Measurements from ENCODE around the gene EXOC6B.

Gene EXOC6B

DNA sequence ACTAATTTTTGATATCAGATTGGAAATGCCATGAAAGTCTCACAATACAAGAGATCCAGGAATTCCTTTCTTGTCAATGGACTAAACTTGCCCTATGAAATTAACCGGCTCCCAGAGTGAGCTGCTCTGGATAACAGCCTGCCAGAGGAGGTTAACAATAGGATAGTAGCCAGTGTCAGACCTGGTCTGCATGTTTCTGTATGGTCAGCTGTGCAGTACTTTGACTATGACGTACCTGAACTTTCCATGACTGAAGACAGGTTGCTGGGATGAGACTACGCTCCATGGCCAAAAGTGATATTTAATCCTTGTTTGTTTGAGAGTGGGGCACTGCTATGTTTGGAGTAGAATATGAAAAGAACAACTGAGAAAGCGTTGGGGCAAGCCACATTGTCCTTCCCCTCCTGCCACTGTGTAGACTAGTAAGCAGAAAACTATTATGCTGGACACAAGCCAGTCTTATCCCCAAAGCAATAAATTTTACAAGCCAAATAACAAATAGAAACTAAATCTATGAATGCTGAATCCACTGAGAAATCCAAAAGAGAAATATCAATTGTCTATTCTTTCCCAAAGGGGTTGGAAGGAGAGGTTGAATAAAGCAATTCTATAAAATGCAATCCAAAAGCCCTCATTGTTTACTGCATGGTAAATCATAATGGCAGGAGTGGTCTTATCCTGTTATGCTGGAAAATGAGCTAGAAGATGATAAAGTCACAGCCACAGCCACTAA lies 562.6 kb downstream of the EXOC6B start:
- DNase-seq: no peak

- DNase-seq: no peak
These were observed 564.8 kb downstream of the EXOC6B start for GRCh38 chr2:72261076-72261475.

- no peak for DNase-seq
These were observed 570.3 kb downstream of the EXOC6B start for GRCh38 chr2:72255540-72255939.

GRCh38 chr2:72254831-72255451 lies 570.9 kb downstream of the EXOC6B start:
- DNase-seq: no peak

DNA sequence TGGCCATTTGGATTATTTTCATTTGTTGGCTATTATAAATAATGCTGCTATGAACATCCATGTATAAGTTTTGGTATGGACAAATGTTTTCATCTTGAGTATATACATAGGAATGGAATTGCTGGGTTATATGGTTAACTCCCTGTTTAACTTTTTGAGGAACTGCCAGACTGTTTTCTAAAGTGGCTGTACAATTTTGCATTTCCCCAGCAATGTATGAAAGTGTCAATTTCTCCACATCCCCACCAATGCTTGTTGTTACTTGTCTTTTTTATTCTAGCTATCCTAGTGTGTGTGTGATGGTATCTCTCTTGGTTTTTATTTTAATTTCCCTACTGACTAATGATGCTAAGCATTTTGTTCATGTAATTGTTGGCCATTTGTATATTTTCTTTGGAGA lies 587.5 kb downstream of the EXOC6B start:
- DNase-seq: no peak

- no peak for DNase-seq
These were observed 588.3 kb downstream of the EXOC6B start for GRCh38 chr2:72237549-72237948.

DNA sequence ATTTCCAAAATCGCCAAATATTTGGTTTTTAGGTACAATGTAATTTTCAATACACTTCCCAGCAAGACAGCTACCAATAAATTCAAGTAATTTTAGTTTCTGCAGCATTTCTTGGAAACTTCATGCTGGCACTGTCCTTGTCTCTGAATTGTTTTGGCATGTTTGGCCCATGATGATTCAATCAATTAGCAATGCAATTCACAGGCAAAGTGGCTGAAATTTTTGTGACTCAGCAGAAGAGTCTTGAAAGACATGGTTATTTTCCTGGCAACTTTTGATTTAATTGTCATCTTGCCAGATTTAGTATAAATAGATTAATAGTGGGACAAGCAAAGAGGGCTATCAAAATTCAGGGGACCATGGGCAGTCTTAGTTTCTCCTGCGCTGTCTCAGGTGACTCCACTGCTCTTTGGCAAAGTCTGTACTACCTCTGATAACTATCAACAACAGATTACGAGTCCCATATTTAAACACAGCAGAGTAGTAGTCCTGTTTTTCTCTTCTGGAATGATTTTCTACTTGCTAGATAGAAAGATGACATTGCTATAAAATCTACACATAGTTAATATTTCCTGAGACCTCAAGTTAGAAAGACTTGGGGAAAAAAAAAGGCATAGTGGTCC lies 589.3 kb downstream of the EXOC6B start:
- no peak for DNase-seq

DNA sequence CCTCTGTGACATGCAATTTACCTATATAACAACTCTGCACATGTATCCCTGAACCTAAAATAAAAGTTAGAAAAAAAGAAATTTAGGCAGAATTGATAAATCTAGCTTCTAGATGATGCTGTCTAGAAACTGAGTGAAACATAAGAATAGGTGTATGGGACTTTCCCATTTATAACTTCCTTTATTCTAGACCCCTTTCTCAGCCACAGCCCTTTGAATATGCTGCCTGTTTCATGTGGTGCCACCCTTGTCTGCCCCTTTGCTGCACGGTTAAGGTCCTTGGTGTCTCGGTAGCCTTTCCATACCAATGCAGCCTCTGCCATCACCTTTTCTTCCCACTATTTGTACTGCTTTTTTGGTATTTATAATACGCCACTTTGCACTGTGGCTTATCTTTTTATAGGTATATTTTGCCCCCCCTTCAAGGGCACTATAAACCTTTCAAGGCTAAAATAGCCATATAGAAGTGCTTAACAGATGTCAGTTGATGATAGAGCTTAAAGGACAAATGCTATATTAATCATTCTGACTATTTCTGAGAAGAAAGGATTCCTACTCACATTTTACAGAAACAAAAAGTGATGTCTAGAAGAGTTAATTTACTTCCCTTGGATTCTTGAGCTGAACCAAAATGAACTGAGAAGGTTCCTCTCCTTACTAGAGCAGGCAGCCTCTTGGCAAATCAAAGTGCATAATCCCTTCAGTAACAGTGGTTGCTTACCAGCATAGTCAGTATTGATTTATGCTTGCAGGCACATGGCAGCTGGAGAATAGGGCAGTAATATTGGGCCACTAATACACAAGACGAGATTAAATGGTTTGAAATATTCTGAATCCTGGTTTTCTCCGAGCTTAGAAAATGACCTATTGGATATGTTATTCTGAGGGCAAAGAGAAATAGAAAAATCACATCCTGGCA lies 590.1 kb downstream of the EXOC6B start:
- no peak for DNase-seq

DNA sequence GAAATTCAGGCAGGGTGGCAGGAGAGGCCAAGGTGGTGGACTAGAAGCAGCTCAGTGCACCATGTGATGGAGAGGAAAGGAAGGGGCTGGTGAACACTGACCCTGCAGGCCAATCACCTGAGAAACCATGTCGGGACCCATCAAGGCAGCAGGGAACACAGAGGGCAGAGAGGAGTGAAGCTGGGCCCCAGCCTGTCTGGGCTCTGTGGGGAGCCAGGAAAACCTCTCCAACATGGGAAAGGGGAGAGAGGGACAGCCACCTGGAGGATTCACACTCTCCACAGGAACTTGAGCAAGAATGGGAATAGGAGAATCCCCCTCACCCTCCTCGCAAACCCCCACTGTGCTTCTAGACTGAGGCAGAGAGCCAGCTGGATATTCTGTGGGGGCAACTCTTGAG lies 592.6 kb downstream of the EXOC6B start:
- no peak for DNase-seq

DNA sequence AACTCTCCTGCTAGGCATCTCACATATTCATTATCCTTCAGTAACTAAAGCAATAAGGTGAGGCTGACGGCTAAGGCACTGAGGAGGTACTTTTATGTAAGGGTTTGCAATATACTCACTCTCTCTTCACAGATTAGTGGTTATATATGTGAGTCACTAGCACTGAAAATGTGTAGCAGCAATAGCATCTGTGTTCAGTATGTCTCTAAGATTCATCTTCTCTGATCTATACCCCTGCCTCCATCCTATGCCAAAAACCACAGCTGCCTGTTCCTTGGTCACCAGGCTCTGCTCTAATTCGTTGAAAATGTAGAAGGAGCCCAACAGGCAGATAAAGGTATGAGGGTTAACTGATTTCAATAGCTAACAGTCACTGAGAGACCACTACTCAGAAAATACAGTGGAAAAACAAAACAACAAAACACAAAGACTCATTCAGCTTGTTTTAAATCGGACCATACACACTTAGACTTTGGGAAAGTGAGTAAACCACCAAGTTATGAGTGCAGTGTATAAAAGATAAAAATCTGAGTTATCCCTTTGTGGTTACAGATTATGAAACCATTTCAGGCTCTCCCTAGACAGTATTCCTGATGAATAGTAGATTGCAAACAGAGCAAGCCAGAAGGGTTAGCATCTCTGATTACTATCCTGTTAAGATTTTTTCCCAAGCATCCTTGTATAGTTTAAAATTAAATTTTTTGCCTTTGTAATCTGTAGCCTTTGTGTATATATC lies 602.8 kb downstream of the EXOC6B start:
- DNase-seq: no peak

- DNase-seq: no peak
These were observed 605.7 kb downstream of the EXOC6B start for GRCh38 chr2:72220170-72220569.

GRCh38 chr2:72214429-72215143 lies 611.2 kb downstream of the EXOC6B start:
- DNase-seq: no peak

GRCh38 chr2:72212486-72212855 lies 613.4 kb downstream of the EXOC6B start:
- no peak for DNase-seq

DNA sequence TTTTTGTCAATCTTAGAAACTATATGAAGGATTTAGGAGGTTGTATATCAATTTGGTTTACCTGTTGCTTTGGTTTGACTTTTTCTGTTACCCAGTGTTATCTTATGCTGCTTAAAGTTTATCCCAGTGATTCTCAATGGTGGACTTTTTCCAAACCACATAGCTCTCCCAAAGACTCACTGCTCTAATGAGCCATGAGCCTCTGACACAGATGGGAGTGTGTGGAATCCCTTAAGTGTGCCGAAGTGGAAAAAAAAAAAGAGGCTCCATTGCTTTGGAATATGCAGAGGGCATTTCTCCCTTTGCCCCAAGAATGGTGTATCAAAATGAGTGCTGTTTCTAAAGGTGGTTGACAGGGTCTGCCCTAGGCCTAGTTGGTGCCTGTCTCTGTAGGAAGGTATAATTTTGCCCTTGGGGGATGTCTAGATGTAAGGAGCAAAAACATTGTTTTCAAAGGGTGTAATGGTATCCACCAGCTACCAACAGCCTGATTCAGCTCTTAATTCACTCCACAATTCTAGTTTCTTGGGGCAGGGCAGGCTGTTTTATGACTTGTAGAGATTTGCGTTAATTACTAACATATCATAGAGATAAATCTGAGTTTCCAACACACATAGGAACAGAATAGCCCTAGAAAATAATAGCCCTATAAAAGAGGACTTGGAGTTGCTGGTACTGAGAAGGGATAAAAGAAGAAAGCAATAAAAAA lies 613.9 kb downstream of the EXOC6B start:
- DNase-seq: no peak

GRCh38 chr2:72211350-72211749 lies 614.5 kb downstream of the EXOC6B start:
- DNase-seq: no peak

DNA sequence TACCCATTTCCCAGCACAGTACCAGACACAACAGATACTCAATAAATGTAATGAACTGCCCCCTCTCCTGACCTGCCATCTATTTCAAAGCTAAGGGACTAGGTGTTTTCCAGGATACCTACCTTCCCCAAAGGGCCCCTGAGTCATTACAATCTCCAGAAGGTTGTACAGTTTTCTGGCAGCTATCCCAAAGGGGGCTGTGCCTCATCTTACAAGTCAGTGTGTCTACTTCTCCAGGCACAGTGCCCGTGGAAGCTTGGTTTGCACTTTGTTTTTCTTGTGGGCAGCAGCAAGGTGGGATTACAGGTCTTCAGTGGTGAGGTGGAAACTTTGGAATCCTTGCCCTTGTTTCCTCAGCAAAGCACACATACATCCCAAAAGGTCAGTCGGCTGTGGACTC lies 615.4 kb downstream of the EXOC6B start:
- DNase-seq: no peak

- DNase-seq: no peak
These were observed 617.6 kb downstream of the EXOC6B start for GRCh38 chr2:72208225-72208624.

DNA sequence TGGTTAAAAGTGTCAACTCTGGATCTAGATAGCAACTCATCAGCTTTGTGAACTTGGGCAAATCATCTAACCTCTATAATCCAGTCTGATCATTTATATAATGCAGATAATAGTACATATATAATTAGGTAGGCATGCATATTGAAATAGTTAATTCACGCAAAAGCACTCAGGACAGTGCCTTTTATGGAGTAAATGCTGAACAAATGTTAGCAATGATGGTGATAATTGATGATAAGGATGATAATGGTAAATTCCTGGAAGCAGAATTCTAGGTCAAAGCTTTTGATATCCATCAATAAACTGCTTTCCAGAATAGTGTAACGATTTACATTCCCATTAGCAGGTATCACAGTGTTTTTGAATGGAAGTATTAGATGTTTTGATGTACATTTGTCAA lies 618.5 kb downstream of the EXOC6B start:
- no peak for DNase-seq

GRCh38 chr2:72205504-72205881 lies 620.3 kb downstream of the EXOC6B start:
- no peak for DNase-seq

- DNase-seq: no peak
These were observed 620.9 kb downstream of the EXOC6B start for GRCh38 chr2:72204786-72205503.

Measured in inflammatory macrophage (primary cell).